GM12872 (cell line): ENCODE results near the gene BIN1.

Experiments used
- TF ChIP-seq, protein P1 (sequence below): IDR thresholded peaks from 3 replicates; pipeline ENCODE4 v1.5.1; 2011; ENCODE audit warnings: low read depth, mild to moderate bottlenecking, low read length, moderate library complexity; ENCODE audit not compliant: insufficient read depth

Gene BIN1

DNA sequence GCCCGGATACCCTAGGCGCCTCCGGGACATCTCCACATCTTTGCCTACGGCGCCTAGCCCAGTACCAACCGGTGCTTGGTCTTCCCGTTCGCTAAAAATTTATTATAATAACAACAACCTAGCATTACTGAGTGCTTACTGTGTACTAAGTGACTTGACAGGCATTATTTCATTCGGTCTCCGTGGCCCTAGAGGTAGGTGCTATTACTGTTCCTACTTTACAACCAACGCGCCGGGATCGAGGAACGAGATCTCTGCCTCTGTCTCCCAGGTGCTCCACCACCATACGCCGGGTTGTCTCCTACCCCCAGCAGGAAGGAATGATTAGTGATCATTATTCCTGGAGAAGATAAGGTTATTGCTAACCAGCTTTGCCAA is 657 bp upstream of the BIN1 start:
- TF ChIP-seq, protein P1, sequence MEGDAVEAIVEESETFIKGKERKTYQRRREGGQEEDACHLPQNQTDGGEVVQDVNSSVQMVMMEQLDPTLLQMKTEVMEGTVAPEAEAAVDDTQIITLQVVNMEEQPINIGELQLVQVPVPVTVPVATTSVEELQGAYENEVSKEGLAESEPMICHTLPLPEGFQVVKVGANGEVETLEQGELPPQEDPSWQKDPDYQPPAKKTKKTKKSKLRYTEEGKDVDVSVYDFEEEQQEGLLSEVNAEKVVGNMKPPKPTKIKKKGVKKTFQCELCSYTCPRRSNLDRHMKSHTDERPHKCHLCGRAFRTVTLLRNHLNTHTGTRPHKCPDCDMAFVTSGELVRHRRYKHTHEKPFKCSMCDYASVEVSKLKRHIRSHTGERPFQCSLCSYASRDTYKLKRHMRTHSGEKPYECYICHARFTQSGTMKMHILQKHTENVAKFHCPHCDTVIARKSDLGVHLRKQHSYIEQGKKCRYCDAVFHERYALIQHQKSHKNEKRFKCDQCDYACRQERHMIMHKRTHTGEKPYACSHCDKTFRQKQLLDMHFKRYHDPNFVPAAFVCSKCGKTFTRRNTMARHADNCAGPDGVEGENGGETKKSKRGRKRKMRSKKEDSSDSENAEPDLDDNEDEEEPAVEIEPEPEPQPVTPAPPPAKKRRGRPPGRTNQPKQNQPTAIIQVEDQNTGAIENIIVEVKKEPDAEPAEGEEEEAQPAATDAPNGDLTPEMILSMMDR: no peak; the same call in 2 of the 3 replicates

GRCh38 chr2:127106457-127106990 is 430 bp downstream of the BIN1 start:
- TF ChIP-seq, protein P1: no peak

GRCh38 chr2:127105656-127106456 is 1.1 kb downstream of the BIN1 start:
- TF ChIP-seq, protein P1: no peak

GRCh38 chr2:127104881-127105655 is 1.9 kb downstream of the BIN1 start:
- TF ChIP-seq, protein P1: no peak

DNA sequence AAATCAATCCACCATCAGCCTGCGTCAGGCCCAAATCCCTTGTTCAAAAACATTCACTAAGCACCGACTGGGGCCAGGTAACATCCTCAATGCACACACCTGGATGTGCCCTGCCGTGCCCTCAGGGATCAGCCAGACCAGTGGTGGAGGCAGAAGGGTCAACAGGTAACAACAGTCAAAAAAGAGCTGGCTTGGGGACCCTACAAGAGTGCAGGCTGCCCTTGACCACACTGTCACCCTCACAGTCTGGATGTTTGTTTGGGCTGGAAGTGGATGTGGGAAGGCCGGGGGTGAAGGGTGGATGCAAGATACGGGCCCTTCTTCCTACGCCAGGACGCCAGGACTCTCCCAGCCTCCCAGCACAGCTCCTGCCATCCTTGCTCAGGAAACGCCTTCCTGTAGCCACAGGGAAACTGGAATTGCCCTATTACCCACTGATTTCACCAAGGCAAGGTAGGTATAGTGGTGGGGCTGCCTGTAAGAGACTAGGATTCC is 2.7 kb downstream of the BIN1 start:
- TF ChIP-seq, protein P1: no peak

- TF ChIP-seq, protein P1: no peak
These were observed 3.5 kb downstream of the BIN1 start for GRCh38 chr2:127103243-127104165.
